Bone marrow (tissue), 2 donors: ENCODE measurements around the gene UGT1A10.

Experiments
- DNase-seq, 2 donors: peaks; one replicate each; lab custom pipeline; 2025; lab: John Stamatoyannopoulos, UW

The UGT1A10 gene

DNA sequence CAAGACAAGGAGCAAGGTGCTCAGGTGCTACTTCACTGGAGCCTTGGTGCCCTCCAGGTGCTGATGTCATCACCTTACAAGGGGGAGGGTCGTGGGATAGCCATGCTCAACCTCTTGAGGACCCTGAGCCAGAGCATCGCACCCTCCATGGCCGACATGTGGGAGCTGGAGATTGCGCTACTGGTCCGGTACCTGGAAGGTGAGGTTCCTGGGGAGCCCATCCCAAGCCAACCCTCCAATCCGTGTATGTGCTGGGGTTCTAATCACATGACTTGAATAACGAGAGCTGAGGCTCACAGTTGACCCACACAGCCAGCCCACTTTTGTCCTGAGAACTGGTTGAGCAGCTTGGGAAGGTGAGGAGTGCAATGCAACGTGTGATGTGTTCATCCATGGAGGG, 167.7 kb downstream of the UGT1A10 start:
- no peak for DNase-seq

DNA sequence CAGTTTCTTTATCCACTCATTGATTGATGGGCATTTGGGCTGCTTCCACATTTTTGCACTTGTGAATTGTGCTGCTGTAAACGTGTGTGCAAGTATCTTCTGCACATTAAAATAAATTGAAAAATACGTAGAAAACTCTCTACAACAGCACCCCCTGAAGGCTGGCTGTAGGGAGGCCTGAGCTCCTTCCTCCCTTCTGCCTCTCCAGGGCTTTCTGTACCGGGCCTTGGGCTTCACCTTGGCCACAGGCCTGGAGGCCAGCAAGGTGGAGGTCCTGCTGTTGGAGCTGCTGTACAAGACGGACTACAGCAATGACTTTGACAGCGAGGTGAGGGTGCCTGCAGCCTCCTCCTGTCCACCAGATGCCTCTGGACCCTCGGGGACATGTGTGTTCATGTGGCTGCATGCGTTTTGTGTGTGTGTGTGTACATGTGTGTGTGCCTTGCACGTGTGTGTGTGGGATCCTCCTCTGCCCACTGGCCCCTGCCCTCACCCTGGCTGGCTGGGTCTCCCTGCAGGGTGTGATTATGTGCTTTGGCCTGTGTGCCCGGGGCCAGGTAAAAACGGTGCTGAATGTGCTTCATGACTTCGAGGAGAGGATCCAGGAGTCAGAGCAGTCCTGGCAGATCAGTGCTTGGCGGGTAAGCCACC, 171.1 kb downstream of the UGT1A10 start:
- no peak for DNase-seq

DNA sequence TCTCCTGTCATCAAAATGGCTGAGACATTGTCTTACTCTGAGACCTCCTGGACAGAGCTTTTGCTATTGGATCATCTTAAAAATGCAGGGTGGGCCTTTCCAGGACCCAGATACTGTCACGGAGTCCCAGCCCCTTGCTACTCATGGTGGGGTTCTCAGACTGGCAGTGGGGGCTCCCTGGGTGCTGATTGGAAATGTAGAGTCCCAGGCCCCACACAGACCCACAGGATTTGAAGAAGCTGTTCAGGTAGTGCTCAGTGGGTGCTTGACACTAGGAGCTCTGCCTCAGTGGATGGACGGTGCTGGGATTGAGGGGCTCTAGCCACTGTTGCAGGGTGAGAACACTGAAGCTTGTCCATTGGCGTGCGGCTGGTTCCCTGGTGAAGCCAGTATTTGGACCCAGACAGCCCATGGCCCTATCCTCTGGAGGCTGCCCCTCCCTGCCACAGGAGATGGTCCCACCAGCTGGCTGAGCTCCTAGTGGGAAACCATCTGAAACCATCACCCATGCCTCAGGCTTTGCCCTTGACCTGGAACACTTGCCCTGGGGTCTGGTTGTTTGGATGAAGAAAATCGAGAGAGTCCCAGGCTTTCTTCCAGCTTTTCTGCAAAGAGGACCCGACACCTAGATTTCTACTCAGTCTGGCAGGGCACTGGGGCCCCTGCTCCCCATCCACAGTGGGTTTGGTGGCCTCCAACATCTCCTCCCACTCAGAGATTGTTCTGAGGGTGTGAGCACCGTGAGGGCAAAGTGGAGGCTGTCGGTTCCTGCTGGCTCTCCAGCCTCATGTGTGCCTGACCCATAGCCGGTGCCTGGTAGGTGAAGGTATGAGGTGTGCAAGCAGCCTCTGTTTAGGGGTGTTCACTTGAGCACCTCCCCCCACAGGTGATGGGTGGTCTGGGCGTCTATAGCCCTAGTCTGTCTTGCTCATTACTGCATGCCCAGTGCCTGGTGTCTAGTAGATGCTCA, 172.0 kb downstream of the UGT1A10 start:
- no peak for DNase-seq

DNA sequence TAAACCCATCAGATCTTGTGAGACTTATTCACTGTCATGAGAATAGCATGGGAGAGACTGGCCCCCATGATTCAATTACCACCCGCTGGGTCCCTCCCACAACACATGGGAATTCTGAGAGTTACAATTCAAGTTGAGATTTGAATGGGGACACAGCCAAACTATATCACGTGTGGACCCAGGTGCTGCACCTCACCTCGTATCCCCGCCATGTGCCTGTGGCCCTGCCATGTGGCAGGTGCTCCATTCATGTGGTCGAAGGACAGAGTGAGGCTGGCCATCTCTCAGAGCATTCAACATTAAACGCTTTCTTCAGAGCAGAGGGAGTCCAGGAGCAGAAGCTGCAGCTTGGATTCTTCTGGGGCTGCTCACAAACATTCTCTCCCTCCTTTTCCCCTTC, 174.1 kb downstream of the UGT1A10 start:
- DNase-seq = no peak

DNA sequence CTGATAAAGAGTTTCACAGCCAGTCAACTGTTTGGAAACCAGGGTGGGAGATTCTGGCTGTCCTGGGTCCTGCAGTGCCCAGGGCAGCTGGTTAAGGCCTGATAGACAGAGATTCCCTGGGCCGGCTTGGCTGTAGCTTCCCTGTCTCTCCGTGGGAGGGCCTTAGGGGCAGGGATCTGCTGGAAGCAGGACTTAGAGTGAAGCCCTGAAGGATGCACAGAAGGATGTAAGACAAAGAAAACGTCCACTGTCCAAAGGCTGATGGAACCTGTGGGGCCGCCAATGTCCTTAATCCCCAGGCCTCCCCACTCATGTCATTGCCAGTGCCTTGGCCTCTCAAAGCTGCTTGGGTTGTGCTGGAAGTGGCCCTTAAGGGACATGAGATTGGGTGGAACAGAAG, 174.8 kb downstream of the UGT1A10 start:
- no peak for DNase-seq

DNA sequence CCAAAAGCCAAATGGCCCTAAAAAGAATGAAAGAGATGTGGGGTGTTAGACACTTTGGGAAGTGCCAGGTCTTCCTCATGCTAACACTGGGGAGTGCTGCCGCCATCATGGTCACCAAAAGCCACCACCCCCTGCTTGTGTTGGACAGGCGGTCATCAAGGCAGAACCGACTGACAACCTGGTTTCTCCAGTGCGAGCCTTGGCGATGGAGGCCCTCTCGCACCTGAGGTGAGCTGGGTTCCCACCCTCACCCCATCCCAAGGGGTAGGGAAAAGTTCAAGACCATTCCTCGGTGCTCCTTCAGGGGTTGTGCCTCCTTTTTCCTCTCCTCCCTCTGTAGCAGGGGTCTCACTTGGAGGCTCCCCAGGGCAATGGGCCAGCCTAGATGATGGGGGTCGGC, 175.5 kb downstream of the UGT1A10 start:
- no peak for DNase-seq

DNA sequence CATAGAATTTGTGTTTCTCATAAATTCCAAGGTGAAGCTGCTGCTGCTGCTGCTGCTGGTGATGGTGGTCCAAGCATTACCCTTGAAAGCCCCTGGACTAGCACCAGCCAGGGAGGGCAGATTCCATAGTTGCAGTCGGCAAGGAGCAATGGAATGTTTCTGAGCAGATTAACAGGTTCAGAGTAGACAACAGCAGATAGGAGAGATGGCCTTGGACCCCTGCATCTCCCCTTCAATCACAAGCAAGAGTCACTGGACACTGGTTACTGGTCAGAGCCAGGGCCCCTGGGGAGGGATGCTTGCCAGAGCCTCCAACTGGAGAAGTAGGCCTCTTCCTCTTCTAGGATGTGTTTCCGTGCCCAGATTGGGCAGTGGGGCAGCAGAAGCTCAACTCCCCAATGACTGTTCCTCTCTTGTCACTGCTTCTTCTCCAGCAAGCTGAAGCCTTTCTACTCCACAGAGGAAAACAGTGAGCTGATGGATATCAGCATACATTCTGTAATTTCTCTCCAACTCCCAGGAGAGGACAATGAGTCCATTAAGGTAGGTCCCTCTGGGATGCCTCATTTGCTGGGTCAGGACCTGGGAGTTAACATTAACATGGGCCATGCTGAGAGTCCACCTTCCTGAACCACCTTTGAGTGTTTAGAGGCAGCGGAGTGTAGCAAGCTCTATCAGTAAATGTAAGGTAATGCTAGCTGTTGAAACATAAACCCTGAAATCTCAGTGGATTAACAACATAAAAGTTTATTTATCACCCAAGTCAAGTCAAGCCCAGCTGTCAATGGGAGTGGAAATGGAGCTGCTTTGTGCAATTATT, 177.2 kb downstream of the UGT1A10 start:
- DNase-seq = no peak

DNA sequence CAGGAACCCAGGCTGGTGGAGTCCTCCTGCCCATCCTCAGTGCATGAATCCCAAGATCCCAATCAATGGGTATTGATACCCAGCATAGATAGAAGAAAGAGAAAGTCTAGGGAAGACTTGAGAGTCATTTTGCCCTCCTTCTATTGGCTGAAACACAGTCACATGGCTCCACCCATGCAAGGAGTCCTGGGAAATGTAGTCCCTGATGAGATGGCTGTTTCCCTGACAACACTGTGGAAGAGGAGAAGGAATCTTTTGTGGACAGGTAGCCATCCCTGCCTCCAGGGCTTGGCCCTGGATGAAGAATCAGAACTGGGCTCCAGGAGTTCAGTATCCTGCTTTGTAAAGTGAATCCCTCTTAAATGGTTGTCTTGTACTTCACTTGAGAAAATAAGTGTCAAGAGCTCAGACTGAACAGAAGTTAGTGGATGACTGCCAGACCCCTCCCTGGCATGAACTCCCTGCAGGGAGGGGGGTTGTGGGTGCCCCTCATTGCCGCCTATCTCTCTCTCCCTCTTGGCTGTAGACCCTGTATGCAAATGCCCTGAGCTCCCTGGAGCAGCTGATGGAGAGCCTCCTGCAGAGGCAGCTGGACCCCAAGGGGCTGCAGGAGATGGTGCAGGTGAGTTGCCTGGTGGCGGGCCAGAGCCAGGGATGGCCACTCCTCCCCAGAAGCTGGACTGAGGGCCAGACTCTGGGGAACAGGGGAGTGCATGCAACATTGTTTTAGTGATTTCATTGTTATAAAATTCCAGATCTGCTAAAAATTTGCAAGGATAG, 178.0 kb downstream of the UGT1A10 start:
- no peak for DNase-seq

DNA sequence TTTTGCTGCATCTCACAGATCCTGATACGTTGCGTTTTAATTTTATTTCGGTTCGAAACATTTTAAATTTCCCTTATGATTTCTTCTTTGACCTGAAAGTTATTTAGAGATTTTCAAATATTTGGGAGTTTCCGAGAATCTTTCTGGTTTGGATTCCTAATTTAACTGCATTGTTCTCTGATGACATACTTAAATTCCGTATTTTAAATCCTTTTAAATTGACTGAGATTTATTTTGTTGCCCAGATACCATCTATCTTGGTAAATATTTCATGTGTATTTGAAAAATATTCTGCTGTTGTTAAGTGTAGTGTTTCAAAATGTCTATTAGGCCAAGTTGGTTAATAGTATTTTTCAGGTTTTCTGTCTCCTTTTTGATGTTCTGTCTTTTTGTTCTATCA, 179.6 kb downstream of the UGT1A10 start:
- no peak for DNase-seq

DNA sequence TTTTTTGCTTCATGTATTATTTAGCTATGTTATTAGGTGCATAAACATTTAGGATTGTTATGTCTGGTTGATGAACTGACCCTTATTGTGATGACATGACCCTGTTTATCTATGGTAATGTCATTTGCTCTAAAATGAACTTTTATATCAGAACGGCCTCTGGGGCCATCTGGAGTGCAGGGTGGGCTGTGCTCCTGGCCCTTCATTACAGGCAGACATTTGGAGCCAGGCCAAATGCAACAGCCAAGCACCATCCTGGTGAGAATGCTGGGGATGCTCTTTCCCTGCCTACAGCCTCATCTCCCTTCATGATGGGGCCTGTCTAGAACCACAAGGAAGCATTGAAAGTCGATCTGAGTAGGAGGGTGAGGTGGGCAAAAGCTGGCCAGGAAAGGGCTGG, 180.1 kb downstream of the UGT1A10 start:
- no peak for DNase-seq

DNA sequence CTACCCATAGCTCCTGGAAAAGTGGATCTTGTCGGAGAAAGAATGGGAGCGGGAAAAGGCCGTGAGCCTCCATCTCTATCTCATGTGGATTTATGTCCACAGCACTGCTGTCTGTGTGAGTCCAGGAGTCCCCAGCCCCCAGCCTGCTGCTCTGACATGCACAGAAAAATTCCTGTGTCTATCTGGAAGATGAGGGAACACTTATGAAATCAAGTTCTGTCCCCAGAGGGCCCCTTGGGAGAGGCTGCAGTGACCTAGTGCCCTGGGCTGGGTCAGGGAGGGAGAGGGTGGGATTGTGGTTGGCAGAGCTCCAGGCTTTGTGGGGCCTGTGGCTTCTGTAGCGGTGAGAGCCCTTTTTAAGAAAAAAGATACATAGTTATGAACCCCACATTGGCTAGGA, 180.5 kb downstream of the UGT1A10 start:
- no peak for DNase-seq

DNA sequence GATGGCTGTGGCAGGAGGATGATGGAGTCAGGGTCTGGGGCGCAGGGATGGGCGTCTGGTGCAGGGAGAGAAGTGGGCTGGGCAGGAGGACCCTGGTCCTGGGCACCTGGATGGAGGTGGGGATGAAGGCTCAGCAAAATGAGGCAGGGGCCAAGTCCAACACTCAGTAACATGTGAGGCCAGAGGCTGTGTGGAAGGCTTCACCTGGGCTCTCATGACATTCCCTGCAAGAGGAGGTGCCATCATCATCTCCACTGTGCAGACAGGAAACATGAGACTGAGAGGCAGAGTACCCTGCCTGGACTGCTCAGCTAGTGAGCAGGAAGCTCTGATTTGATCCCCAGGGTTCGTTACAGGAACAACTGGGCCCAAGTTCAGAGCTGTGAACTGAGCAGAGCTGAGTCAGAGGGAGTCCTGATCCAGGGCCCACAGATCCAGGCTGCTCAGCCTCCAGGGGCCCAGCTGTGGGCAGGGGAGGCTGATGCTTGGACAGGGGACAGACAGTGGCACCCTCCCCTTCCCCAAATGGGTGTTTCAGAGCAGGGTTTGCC, 181.2 kb downstream of the UGT1A10 start:
- no peak for DNase-seq

DNA sequence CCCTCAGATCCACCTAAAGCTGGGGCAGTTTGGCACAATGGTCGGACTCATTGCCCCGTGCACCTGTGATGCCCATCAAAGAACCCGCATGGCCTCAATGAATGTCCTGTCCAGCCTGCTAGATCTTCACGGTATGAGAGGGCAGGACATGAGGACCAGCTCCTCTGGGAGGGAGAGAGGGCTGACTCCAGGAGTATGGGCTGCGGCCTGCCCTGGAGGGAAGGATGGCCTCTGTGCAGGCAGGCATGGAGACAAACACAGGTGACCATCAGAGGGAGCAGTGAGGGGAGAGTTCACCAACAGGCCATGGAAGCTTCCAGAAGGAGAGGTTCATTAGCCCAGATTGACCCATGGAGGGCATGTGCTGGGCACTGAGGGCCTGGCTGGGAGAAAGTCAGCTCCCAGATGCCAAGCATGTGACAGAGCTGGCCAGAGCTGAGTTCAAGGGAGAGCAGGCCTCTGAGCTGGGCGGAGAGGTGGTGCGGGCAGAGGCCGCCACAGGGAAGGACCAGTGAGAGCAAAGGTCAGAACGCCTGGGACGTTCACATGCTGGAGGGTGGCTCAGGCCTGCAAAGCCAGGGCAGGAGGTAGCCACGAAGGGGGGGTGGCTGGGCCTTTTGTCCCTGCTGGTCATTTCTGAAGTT, 181.9 kb downstream of the UGT1A10 start:
- DNase-seq = no peak

DNA sequence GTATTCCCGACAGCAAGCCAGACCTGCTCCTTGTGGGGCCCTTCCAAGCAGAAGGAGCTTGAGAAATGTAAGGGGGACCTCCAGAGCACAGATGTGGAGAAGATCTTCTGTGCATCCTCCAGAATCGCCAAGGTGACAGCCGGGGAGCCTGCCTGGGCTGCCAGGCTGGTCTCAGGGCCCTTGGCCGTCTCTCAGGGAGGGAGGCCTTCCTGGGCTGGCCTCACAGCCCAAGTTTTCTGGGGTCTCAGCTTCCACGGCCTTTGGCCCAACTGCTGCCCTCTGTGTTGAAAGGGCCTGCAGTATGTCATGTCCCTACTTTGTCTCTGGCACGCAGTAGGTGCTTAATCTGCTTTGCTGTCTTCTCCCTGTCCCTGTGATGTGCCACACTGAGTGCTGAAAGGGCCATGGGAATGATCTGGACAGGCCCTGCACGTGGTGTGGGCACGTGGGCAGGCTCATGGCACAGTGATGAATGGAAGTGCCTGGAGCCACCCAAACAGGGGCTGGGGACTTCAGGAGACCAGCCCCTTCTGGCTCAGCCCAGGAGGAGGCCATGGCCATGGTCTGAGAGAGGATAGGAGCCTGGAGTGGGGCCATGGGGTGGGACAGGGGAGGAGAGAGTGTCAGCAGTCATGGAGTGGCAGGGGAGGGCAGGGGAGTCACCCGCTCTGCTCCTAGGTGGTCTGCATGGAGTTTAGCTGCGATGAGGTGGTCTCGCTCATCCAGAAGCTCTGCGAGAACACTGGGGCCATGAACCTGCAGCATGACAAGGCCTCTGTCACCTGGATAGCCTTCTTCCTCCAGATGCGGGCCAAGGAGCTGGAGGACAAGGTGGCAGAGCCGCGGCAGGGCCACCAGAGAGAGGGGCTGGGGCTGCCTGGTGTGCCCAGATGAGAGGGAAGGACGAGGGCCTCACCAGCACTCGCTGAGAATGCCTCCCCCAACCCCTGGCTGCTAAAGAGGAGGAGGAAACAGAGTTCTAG, 182.7 kb downstream of the UGT1A10 start:
- no peak for DNase-seq

DNA sequence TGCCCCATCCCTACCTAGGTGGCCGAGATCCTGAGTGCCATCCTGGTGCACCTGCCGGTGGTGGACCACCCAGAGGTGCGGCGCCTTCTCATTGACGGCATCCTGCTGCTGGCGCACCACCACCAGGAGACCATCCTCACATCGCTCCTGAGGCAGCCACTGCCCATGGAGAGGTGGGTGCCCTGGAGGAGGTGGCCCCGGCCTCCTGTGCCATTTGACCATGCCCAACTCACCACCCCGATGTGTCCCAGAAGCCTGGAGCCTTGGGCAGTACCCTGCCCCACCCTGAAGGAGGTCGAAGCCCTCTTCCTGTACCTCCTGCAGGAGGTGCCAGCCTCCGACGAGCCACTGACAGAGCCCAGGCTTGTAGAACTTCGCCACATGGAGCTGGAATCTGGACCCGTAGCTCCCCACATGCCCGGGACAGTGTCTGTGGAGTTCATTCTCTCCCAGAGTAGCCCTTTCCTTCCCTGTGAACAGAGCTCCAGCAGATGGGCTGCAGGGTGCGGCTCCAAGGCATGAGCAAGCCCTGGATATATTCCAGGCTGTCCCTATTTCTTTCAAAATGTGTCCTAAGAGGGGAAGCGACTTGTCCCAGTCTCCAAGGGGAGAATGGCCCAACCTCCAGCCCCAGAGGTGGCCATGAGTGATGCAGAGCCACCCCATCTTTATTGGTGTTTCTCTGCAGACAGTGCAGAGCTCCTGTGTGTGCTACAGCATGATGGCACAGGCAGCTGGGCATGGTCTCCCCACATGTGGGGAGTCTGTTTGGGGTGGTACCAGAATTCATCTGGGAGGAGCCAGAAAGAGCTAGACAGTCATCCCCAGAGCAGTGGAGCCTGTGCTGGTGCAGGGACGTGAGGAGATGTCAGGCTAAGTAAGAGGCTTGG, 183.9 kb downstream of the UGT1A10 start:
- no peak for DNase-seq

DNA sequence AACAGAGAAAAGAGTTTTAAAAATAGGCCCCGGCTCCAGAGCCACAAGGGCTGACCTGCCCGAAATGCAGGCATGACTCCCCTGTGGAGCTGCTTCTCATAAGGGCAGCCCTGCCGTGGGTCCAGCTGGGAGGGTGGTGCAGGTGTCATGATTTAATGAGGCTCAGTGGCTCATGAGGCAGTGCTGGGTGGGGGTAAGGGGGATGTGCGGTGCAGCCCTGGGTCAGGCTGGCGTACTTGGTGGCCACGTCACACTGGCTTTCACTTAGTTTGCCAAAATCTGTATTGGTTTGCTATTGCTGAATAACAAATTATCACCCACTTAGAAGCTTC, 184.5 kb downstream of the UGT1A10 start:
- no peak for DNase-seq

DNA sequence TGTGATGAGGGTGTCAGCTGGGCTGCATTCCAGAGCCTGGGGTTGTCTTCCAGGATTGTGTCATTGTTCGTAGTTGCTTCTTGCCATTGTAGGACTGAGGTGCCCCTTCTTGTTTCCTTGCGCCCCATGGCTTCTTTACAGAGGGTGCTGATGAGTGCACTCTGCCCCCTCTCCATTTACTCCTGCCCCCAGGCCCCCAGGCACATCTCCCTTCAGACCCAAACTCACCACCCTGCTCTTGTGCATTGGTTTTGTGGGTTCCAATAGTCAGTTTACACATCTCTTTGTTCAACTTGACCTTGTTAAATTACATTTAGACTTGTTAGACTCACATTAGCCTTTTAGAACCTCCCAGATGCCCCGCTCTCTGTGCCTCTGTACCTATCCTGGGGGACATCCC, 184.9 kb downstream of the UGT1A10 start:
- DNase-seq = no peak

DNA sequence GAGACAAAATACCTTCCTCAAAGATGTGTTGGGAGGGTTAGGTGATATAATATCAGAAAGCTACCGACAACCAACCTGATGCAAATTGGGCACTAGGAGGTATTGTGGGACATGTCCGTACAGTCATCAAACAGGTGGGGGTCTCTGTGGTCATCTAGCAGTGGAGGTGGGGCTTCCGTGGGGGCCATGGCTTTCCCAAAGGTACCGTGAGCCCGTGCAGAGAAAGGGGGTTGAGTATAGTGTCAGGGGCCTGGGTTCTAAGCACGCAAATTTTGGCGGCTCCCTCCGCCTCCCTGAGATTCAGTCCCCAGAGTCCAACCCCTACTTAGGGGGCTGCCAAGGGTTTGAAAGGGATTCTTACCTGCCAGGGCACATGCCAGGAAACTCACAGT, 185.5 kb downstream of the UGT1A10 start:
- no peak for DNase-seq
